KMS-11 (cell line): Measurements from ENCODE around the gene YWHAB.

Source experiments
- H2AFZ ChIP-seq: fragments of 200-600 bp; sonication (generic); 2 replicates; pipeline ENCODE4 v1.6.1; 2016; ENCODE audit warnings: antibody characterized with exemption, mixed run types, low read depth
- H3K27ac ChIP-seq: fragments of 200-600 bp; sonication (generic); 2 replicates; pipeline ENCODE4 v1.6.1; 2016; ENCODE audit warnings: mild to moderate bottlenecking, mixed run types
- H3K27me3 ChIP-seq: fragments of 200-600 bp; sonication (generic); 2 replicates; pipeline ENCODE4 v1.6.1; 2017; ENCODE audit warnings: mild to moderate bottlenecking, low read depth, mixed run types, moderate library complexity; ENCODE audit not compliant: insufficient read depth
- H3K36me3 ChIP-seq: fragments of 200-600 bp; sonication (generic); 2 replicates; pipeline ENCODE4 v1.6.1; 2017; ENCODE audit warnings: mild to moderate bottlenecking, mixed run types; ENCODE audit not compliant: insufficient read depth
- H3K4me1 ChIP-seq: fragments of 200-600 bp; sonication (generic); 2 replicates; pipeline ENCODE4 v1.6.1; 2016; ENCODE audit warnings: mild to moderate bottlenecking, low read depth, mixed run types; ENCODE audit not compliant: poor library complexity, severe bottlenecking
- H3K4me2 ChIP-seq: fragments of 200-600 bp; sonication (generic); 2 replicates; pipeline ENCODE4 v1.7.0; 2016; ENCODE audit warnings: mild to moderate bottlenecking, mixed run types
- H3K4me3 ChIP-seq: fragments of 200-600 bp; sonication (generic); IDR thresholded peaks from 2 replicates; pipeline ENCODE4 v1.6.1; 2017; ENCODE audit warnings: low read depth, low read length, mixed read lengths; ENCODE audit not compliant: insufficient read depth
- H3K79me2 ChIP-seq: fragments of 200-600 bp; sonication (generic); 2 replicates; pipeline ENCODE4 v1.6.1; 2016; ENCODE audit warnings: low read depth, mixed run types; ENCODE audit not compliant: insufficient read depth
- H3K9ac ChIP-seq: fragments of 200-600 bp; sonication (generic); 2 replicates; pipeline ENCODE4 v1.6.1; 2016; ENCODE audit warnings: mild to moderate bottlenecking, mixed run types
- H4K20me1 ChIP-seq: fragments of 200-600 bp; sonication (generic); 2 replicates; pipeline ENCODE4 v1.6.1; 2016; ENCODE audit warnings: mild to moderate bottlenecking, mixed run types; ENCODE audit not compliant: insufficient read depth
- CTCF ChIP-seq: fragments of 200-600 bp; sonication (generic); conservative IDR thresholded peaks from 2 replicates; pipeline ENCODE4 v1.6.1; 2017; ENCODE audit warnings: low read depth, mild to moderate bottlenecking, antibody characterized with exemption, low read length, moderate library complexity, mixed read lengths

Gene YWHAB

GRCh38 chr20:44910690-44911262 is 25.3 kb downstream of the YWHAB start:
- H3K27ac ChIP-seq: no peak overlapping the region

GRCh38 chr20:44911264-44911921 is 25.9 kb downstream of the YWHAB start:
- H3K9ac ChIP-seq: no peak overlapping the region
- H3K4me1 ChIP-seq: peaks cover 18% of the 10 kb centered on the region
- H3K36me3 ChIP-seq: no peaks in the 10 kb centered on the region
- H4K20me1 ChIP-seq: no peaks in the 10 kb centered on the region
- no peaks in the 10 kb centered on the region for H3K79me2 ChIP-seq
- TF ChIP-seq CTCF: peak; percentile 51
- no peak overlapping the region for H2AFZ ChIP-seq
- 0 out of 2 replicates have a peak overlapping the region, but pooled peaks have one; percentile 96 for H3K4me2 ChIP-seq
- no peak overlapping the region for H3K4me3 ChIP-seq
- H3K27ac ChIP-seq: no peak overlapping the region
- H3K27me3 ChIP-seq: no peaks in the 10 kb centered on the region

More at GRCh38 chr20:44910690-44911262, 25.3 kb downstream of the YWHAB start:
- peak overlapping the region; percentile 90 for H2AFZ ChIP-seq
- H3K4me1 ChIP-seq: peaks cover 18% of the 10 kb centered on the region
- H3K4me2 ChIP-seq: peak overlapping the region; percentile 96
- no peak for TF ChIP-seq CTCF
- no peaks in the 10 kb centered on the region for H3K27me3 ChIP-seq
- H3K79me2 ChIP-seq: no peaks in the 10 kb centered on the region
- peak overlapping the region; percentile 54; the same call in 1 of the 2 replicates for H3K9ac ChIP-seq
- H4K20me1 ChIP-seq: no peaks in the 10 kb centered on the region
- H3K36me3 ChIP-seq: no peaks in the 10 kb centered on the region
- no peak overlapping the region for H3K4me3 ChIP-seq

- H3K27me3 ChIP-seq: no peaks in the 10 kb centered on the region
- TF ChIP-seq CTCF: no peak
- peaks cover 18% of the 10 kb centered on the region for H3K4me1 ChIP-seq
- H3K4me3 ChIP-seq: no peak overlapping the region
- H3K27ac ChIP-seq: no peak overlapping the region
- H3K4me2 ChIP-seq: no peak overlapping the region
- H3K9ac ChIP-seq: no peak overlapping the region
- H2AFZ ChIP-seq: no peak overlapping the region
- H3K36me3 ChIP-seq: no peaks in the 10 kb centered on the region
- no peaks in the 10 kb centered on the region for H4K20me1 ChIP-seq
- no peaks in the 10 kb centered on the region for H3K79me2 ChIP-seq
Observed at GRCh38 chr20:44912189-44912588, 26.7 kb downstream of the YWHAB start.

GRCh38 chr20:44914924-44915323 is 29.4 kb downstream of the YWHAB start:
- Histone ChIP-seq H3K4me3 (no peak overlapping the region), H2AFZ (no peak overlapping the region), H3K9ac (no peak overlapping the region), H3K79me2 (no peaks in the 10 kb centered on the region), H4K20me1 (no peaks in the 10 kb centered on the region), H3K36me3 (no peaks in the 10 kb centered on the region), H3K27ac (no peak overlapping the region), H3K4me2 (no peak overlapping the region), H3K4me1 (peaks cover 9% of the 10 kb centered on the region), H3K27me3 (no peaks in the 10 kb centered on the region)
- no peak for TF ChIP-seq CTCF
